Liver (tissue), 3 donors: Measurements from ENCODE around the gene E2F8.

Experiments
- ATF3 ChIP-seq: IDR thresholded peaks from 2 replicates; pipeline ENCODE4 v1.6.1; 2016; ENCODE audit warnings: antibody characterized with exemption
- CTCF ChIP-seq: fragments of 150-350 bp; IDR thresholded peaks from 2 replicates; pipeline ENCODE4 v1.5.1; 2017; ENCODE audit warnings: improper control_type of control experiment, low read depth, low read length; ENCODE audit not compliant: missing input control
- GABPA ChIP-seq, 2 donors: IDR thresholded peaks in 1 of 2; conservative IDR thresholded peaks in 1 of 2; 2 replicates each; pipeline ENCODE4 v1.6.1; 2016; ENCODE audit warnings: antibody characterized with exemption in 2 of 2, mild to moderate bottlenecking in 1 of 2, moderate library complexity in 1 of 2
- RAD21 ChIP-seq, 2 donors: IDR thresholded peaks; 2 replicates each; pipeline ENCODE4 v1.6.1; 2016; ENCODE audit warnings: antibody characterized with exemption in 2 of 2, mild to moderate bottlenecking in 2 of 2
- donor health status: healthy.
- donor health status: healthy.

GRCh38 chr11:19251577-19251976 lies 10.8 kb upstream of the E2F8 start:
- TF ChIP-seq GABPA (IDR thresholded peaks at IDR 0.05 in 1 of 2, conservative IDR thresholded peaks at IDR 0.05 in 1 of 2): no peak
- TF ChIP-seq CTCF: no peak
- TF ChIP-seq ATF3: no peak
- TF ChIP-seq RAD21 (IDR thresholded peaks at IDR 0.05): no peak
